GM04504 (cell line): ENCODE results near the gene PDK2.

ENCODE experiments used
- DNase-seq: peaks from one replicate; pipeline ENCODE4 v3.0.0-alpha.2; 2012; ENCODE audit warnings: low read depth

The PDK2 gene

GRCh38 chr17:50079334-50080095 lies 15.6 kb upstream of the PDK2 start:
- no peak for DNase-seq

GRCh38 chr17:50080096-50080480 lies 15.1 kb upstream of the PDK2 start:
- no peak for DNase-seq

- DNase-seq, result no peak
Measured at GRCh38 chr17:50080827-50081226, 14.3 kb upstream of the PDK2 start.

- DNase-seq, result no peak
Measured at GRCh38 chr17:50081757-50082156, 13.4 kb upstream of the PDK2 start.

- DNase-seq, result no peak
Measured at GRCh38 chr17:50087246-50087911, 7.8 kb upstream of the PDK2 start.

- DNase-seq, result no peak
Measured at GRCh38 chr17:50087912-50088405, 7.2 kb upstream of the PDK2 start.

- no peak for DNase-seq
Measured at GRCh38 chr17:50088952-50089825, 6.0 kb upstream of the PDK2 start.

- no peak for DNase-seq
Measured at GRCh38 chr17:50090071-50090470, 5.1 kb upstream of the PDK2 start.

GRCh38 chr17:50090971-50091917 lies 3.9 kb upstream of the PDK2 start:
- DNase-seq, result no peak

GRCh38 chr17:50091918-50092285 lies 3.2 kb upstream of the PDK2 start:
- no peak for DNase-seq

- DNase-seq, result no peak
Measured at GRCh38 chr17:50093246-50093645, 1.9 kb upstream of the PDK2 start.

GRCh38 chr17:50093807-50094206 lies 1.3 kb upstream of the PDK2 start:
- DNase-seq, result no peak

GRCh38 chr17:50094243-50094752 lies 853 bp upstream of the PDK2 start:
- peak; percentile 67 for DNase-seq

- no peak for DNase-seq
Measured at GRCh38 chr17:50095626-50096037, 481 bp downstream of the PDK2 start.

GRCh38 chr17:50096092-50096491 lies 941 bp downstream of the PDK2 start:
- DNase-seq, result no peak

- DNase-seq, result no peak
Measured at GRCh38 chr17:50096758-50097157, 1.6 kb downstream of the PDK2 start.

- no peak for DNase-seq
Measured at GRCh38 chr17:50097455-50097854, 2.3 kb downstream of the PDK2 start.

- DNase-seq, result no peak
Measured at GRCh38 chr17:50097926-50098325, 2.8 kb downstream of the PDK2 start.

GRCh38 chr17:50098583-50098982 lies 3.4 kb downstream of the PDK2 start:
- DNase-seq, result no peak

- no peak for DNase-seq
Measured at GRCh38 chr17:50099003-50099402, 3.9 kb downstream of the PDK2 start.

- no peak for DNase-seq
Measured at GRCh38 chr17:50100480-50100883, 5.3 kb downstream of the PDK2 start.
